ENCODE results near the gene FERMT1. TPM values are rescaled to one million over a fixed set of nuclear protein-coding genes. Genes with fewer than 3 reads are reported as not detected.

The FERMT1 gene
- polyA plus RNA-seq, 3 donors, result not detected

GRCh38 chr20:6164421-6165341 is 41.9 kb upstream of the FERMT1 start:
- Mint-ChIP-seq H3K4me1 (no peaks in the 10 kb centered on the region), H3K27ac (no peak overlapping the region), H3K27me3 (ENCODE audit: low read depth in 3 of 3) (peaks cover 2 to 9% (median 6%) of the 10 kb centered on the region in 3 donors), H3K4me3 (no peak overlapping the region), H3K36me3 (no peaks in the 10 kb centered on the region), H3K9me3 (peaks cover 0 to 6% (median 0%) of the 10 kb centered on the region in 7 donors)
- H3K4me1 ChIP-seq (ENCODE audit: control insufficient read depth in 1 of 2, insufficient read depth in 2 of 2, low read length in 2 of 2), result no peaks in the 10 kb centered on the region
- no peaks in the 10 kb centered on the region for H3K9me3 ChIP-seq (replicated peaks in 1 of 2; ENCODE audit: control insufficient read depth in 1 of 2, insufficient read depth in 1 of 2, low read length in 2 of 2)
- no peaks in the 10 kb centered on the region for H4K20me1 ChIP-seq (ENCODE audit: insufficient read depth, low read length)
- no peaks in the 10 kb centered on the region for H3K27me3 ChIP-seq (ENCODE audit: control insufficient read depth in 2 of 2, insufficient read depth in 2 of 2, low read length in 2 of 2)
- H3K36me3 ChIP-seq (replicated peaks in 1 of 2; ENCODE audit: control insufficient read depth in 1 of 2, insufficient read depth in 2 of 2, low read length in 2 of 2), result no peaks in the 10 kb centered on the region
- no peak overlapping the region for H3K4me3 ChIP-seq (replicated peaks in 1 of 3; ENCODE audit: low read depth in 2 of 3, low read length in 3 of 3)
- H2AFZ ChIP-seq (ENCODE audit: insufficient read depth, low read depth, low read length, poor library complexity, severe bottlenecking), result no peak overlapping the region
- H3K27ac ChIP-seq (ENCODE audit: low read depth in 1 of 2, low read length in 2 of 2), result no peak overlapping the region
- no peak for DNase-seq
- no peak overlapping the region for H3K4me2 ChIP-seq (replicated peaks; ENCODE audit: extremely low read depth, low read length, poor library complexity, severe bottlenecking)
- no peak for TF ChIP-seq CTCF (IDR thresholded peaks at IDR 0.05)
- intact Hi-C loops (cut with micrococcal nuclease), result no loop called here
- 82% methylated on average over 5 of the region's 10 CpGs for WGBS (ENCODE audit: insufficient coverage)
- no peak overlapping the region for H3K9ac ChIP-seq (ENCODE audit: insufficient read depth, low read length, poor library complexity, severe bottlenecking)
- no peaks in the 10 kb centered on the region for H3K79me2 ChIP-seq (ENCODE audit: insufficient read depth, low read length)

- Mint-ChIP-seq H3K36me3 (no peaks in the 10 kb centered on the region), H3K9me3 (peaks cover 12 to 18% (median 16%) of the 10 kb centered on the region in 7 donors), H3K27ac (no peak overlapping the region), H3K4me3 (no peak overlapping the region), H3K27me3 (ENCODE audit: low read depth in 3 of 3) (peaks cover 2 to 8% (median 5%) of the 10 kb centered on the region in 3 donors), H3K4me1 (no peaks in the 10 kb centered on the region)
- no CpG with 5 or more reads among the region's 3 CpGs for WGBS (ENCODE audit: insufficient coverage)
- H3K4me2 ChIP-seq (replicated peaks; ENCODE audit: extremely low read depth, low read length, poor library complexity, severe bottlenecking), result no peak overlapping the region
- H4K20me1 ChIP-seq (ENCODE audit: insufficient read depth, low read length), result no peaks in the 10 kb centered on the region
- H3K4me3 ChIP-seq (replicated peaks in 1 of 3; ENCODE audit: low read depth in 2 of 3, low read length in 3 of 3), result no peak overlapping the region
- H3K4me1 ChIP-seq (ENCODE audit: control insufficient read depth in 1 of 2, insufficient read depth in 2 of 2, low read length in 2 of 2), result no peaks in the 10 kb centered on the region
- TF ChIP-seq CTCF (IDR thresholded peaks at IDR 0.05), result no peak
- H2AFZ ChIP-seq (ENCODE audit: insufficient read depth, low read depth, low read length, poor library complexity, severe bottlenecking), result no peak overlapping the region
- intact Hi-C loops (cut with micrococcal nuclease), result no loop called here
- H3K9me3 ChIP-seq (replicated peaks in 1 of 2; ENCODE audit: control insufficient read depth in 1 of 2, insufficient read depth in 1 of 2, low read length in 2 of 2), result peaks cover 10 to 16% of the 10 kb centered on the region in 2 donors
- H3K9ac ChIP-seq (ENCODE audit: insufficient read depth, low read length, poor library complexity, severe bottlenecking), result no peak overlapping the region
- no peaks in the 10 kb centered on the region for H3K36me3 ChIP-seq (replicated peaks in 1 of 2; ENCODE audit: control insufficient read depth in 1 of 2, insufficient read depth in 2 of 2, low read length in 2 of 2)
- no peak overlapping the region for H3K27ac ChIP-seq (ENCODE audit: low read depth in 1 of 2, low read length in 2 of 2)
- H3K27me3 ChIP-seq (ENCODE audit: control insufficient read depth in 2 of 2, insufficient read depth in 2 of 2, low read length in 2 of 2), result no peaks in the 10 kb centered on the region
- H3K79me2 ChIP-seq (ENCODE audit: insufficient read depth, low read length), result no peaks in the 10 kb centered on the region
- no peak for DNase-seq
Observed at GRCh38 chr20:6160736-6161135, 37.9 kb upstream of the FERMT1 start.
